Epithelial cell of prostate (primary cell): ENCODE data around the gene KIAA0513.
A peak's percentile ranks its signal among the peaks of the same experiment; 100 is the strongest.

ENCODE experiments used
- DNase-seq: peaks from one replicate; pipeline ENCODE4 v3.0.0-alpha.2; 2011; ENCODE audit warnings: low read depth, low spot score
- H3K27ac ChIP-seq: fragments of 450-650 bp; 2 replicates; pipeline ENCODE4 v1.5.1; 2017; ENCODE audit warnings: mild to moderate bottlenecking

The KIAA0513 gene

DNA sequence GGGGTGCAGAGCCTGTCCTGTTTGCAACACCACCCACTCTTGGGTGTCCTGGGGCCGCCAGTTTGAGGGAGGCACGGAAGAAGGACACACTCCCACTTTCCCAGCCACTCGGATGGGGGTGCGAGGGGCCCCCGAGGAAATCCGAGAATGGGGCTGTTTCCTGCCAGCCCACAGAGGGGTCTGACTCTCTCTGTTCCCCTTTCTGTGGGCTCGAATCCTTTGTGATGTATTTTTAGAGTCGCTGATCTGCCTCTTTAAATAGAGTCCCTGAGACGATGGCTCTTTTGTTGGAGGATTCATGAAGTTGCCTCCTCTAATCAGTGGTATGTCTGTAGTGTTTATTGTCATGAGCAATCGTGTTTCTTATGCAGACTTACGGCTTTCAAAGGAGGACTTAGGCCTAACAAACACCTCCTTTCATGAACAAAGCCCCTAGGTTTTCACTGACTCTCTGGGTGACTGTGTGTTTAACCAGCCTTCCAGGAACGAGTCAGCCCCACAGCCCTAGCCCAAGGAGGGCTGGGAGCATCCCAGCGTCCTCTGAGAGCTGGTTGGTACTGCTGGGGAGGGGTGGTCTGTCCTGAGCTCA is 55.5 kb downstream of the KIAA0513 start:
- no peak for DNase-seq
- no peak overlapping the region for H3K27ac ChIP-seq

DNA sequence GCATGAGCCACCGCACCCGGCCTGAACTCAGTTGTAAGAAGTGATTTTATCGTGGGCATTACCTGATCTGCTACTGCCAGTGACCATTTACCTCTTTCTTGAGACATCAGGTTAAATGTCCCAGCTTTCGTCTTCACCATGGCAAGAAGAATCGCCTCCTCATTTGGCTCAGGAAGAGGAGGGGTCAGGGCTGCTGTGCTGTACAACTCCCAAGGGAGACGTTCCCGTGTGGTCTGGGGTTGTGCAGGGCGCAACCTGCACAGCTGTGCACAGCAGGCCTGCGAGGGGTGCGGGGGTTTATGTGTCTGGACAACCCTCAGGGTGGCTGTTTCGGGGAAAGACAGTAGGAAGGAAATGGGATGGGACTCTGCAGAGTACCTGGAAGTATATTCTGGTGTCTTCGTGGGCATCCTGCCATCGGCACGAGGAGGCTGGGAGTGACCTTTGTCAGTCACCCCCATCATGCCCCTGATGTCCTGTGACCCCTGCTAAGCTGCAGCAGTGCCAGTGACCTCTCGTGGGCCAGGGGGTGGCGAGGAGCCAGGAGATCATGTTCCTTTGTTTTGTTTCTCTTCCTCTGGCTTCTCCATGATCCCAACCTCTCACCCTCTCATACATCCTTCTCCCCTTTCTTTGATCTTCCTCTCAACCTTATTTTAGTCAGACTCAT is 57.4 kb downstream of the KIAA0513 start:
- no peak for DNase-seq
- H3K27ac ChIP-seq: no peak overlapping the region

DNA sequence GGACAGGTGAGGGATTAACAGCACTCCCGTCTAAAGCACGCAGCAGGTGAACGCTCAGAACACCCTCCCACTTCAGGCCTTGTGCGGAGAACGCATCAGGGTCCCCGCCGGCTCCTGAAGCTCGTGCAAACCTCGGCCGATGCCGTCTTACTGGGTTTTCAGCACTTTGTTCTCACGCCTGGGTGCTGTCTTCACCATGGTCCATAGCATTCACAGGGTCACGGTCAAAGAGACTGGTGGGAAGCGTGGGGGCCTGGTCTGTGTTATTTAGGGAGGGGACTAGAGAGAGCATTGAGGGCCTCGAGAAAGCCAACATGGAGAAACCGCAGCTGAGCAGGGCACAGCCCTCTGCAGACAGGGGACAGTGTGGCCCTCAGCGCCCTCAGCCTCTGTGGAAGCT is 58.1 kb downstream of the KIAA0513 start:
- no peak for DNase-seq
- H3K27ac ChIP-seq: no peak overlapping the region

DNA sequence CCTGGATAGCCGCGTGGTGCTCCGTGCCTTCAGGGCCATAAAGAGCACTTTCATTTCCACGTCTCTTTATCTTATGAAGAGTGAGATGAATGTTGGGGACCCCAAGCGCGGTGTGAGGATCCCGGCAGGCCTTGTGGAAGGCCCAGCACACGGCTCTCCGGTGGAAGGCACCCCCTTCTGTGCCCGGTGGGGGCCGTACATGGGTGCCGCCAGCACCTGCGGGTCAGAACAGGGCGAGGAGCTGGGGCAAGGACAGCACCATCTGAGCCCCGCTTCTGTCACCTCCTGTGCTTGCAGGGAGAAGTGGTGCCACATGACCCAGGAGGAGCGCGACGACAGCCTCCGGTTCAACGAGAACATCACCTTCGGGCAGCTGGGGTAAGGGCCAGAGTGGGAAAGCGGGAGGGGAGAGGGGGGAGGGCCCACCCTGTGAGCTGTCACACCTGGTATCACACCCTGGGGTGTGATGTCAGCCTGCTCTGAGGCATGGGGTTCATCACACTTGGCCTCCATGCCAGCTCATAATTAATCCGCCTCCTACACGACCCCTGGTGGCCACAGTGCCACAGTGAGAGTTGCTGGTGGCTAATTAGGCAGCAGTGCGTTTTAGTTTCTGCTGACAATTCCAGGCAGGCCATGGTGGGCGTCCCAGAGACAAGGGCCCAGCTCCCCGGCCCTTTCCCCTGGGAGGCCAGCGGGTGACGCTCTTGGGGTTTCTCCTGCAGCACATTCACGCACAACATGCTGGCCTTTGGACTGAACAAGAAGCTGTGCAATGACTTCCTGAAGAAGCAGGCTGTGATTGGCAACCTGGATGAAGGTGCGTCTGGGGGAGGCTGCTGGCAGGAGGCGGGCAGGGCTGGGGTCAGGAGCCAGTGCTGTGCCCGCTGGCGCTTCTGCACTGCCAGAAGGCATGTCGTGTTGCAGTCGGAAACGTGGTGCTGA is 59.0 kb downstream of the KIAA0513 start:
- H3K27ac ChIP-seq: no peak overlapping the region
- no peak for DNase-seq

DNA sequence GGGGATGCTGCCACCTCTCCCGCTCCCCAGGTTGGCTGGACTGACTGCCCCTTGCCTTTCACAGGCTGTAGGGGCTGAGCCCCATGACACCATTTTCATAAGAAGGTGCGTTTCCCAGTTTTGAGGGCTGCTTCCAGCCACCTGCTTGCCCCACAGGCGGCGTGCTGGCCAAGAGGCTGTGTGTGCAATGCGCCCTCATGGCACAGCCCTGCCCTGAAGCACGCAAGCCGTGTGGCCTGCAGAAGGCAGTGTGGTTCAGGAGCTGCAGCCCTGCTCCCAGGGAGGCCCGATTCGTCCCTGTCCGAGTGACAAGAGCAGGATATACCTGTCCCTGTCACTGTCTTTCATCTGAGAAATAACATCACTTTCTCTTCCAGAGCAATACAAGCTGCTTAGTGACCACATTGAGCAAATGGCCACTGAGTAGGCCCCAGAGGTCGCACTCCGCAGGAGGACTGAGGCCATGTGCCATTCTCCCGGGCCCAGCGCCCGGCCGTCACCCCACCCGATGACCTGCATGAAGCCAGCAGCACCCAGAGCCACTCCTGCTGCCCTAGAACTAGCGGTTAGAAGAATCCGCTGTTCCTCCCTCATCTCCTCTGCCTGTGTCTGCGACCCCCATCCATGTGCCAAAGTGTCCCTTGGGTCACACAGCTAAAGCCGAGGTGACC is 60.4 kb downstream of the KIAA0513 start:
- no peak overlapping the region for H3K27ac ChIP-seq
- DNase-seq: no peak

DNA sequence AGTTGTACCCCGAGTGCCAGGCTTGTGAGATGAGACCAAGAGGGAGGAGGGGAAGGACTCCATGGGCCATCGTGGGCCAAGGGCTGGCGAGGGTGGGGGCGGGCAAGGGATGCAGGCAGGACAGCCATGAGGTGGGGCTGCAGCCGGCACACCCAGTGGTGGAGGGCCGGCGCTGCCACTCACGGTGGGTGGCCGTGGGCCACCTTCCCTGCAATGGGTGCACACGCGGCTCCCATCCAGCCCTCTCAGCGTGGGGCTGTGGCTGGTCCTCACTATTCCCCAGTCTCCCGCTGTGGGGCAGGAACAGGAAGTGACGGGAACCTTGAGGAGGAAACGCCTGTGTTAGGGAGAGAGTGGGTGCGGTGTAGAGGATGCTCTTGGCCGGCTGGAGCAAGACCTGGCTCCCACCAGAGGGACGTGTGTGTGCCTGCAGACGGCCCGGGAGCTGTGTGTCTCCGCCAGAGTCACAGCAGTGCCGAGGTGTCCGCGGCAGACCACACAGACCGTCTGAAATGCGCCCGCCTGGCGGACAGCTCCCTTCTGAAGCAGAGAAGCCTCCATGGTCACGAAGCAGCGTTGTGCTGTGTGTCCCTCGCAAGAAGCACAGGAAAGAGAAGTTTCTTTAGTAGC is 61.1 kb downstream of the KIAA0513 start:
- H3K27ac ChIP-seq: no peak overlapping the region
- DNase-seq: no peak

DNA sequence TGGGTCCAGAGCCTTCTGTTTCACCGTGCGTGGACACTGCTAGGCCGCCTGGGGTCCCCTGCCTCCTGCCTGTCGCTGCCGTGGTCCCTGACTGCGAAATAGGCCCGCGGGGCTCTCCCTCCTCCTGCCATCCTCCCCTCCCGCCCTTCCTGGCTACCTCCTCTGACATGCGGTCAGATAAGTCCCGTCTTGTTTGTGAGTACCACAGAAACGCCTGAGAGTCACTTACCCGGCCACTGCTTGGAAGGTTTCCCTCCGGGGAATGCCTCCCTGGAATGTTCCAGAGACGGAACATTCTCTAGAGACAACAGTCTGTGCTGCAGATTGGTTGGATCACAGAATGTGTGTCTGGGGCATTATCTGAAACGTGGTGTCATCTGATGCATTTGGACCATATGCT is 61.9 kb downstream of the KIAA0513 start:
- DNase-seq: peak; percentile 31

DNA sequence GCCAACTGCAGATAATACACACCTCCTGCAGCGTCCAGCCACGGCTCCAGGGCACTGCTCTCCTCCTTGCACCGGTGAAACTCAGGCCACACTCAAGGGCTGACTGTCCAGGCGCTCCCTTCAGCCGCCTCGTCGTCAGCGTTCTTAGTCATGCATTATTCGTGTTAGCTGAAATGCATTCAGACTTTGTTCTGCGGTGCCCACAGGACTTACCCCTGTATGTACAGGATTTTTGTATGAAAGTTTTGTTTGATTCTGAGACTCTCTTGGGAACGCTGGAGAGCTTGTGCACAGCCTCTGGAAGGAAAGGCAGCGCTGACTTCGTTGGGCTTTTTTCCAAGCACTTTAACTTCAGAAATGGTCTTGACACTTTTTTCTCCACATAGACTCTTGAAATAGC is 62.6 kb downstream of the KIAA0513 start:
- no peak for DNase-seq
- no peak overlapping the region for H3K27ac ChIP-seq

More for the DNA sequence above, 61.9 kb downstream of the KIAA0513 start:
- H3K27ac ChIP-seq: no peak overlapping the region

DNA sequence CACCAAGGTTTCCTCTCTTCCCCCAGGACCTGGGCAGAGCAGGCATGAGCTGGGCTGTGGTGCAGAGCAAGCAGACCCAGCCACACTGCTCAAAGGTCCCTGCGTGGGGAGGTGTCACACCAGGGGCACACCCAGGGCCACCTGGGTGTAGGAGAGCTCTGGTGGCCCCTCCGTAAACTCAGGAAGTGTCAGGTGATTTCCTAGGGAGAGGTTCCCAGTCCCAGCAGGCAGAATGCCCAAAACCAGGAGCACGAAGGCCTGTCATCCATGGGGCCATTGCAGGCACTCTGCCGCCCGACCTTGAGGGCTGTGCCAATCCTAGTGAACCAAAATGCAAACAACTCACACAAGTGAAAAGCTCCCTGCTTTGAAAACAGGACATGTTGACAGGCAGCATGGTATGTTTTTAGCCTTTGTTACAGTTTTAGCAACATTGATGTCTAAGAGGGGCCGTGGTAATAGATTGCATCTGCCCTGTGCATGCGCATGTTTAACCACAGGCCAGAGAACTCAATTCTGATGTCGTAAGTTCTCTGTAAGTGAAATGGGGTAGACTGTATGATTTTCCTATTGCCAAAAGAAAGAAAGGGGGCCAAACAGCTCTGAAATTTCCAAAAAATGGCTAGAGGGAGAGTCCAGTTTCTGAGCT is 63.4 kb downstream of the KIAA0513 start:
- no peak overlapping the region for H3K27ac ChIP-seq
- no peak for DNase-seq

DNA sequence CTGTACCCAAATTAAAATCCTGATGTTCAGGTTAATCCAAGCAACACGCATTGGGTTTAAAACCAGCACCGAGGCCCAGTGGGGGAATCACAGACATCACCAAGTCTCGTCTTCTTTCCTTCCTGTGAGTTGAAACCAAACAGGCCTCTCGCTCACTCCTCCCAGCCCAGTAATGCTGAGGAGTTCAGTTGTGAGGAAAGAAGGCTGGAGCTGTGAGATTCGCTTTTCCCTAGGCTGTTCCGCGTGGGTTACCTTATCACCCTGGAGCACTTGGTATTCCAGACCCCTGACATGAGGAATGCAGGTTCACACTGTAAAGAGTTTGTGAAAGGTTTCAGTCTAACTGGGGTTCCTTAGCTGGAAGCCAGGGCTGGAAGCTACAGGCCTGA is 63.9 kb downstream of the KIAA0513 start:
- no peak overlapping the region for H3K27ac ChIP-seq
- DNase-seq: no peak

DNA sequence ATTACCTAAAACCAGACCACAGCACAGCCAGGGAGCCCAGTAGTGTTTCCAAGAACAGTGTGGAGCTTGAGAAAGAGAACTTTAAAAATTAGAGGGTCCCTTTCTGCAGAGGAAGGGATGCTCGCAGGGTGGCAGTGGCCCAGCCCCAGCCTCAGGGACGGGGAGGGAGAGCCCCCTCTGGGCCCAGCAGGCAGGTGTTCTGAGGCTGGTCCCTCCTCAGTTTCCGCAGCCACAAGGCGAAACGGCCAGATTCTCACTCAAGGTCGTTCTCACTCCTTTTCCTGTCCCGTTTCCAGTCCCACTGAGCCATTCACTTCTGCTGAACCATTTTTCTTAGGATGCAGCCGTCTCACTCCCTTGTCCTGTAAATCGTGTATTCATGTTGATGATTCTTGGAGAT is 64.7 kb downstream of the KIAA0513 start:
- no peak for DNase-seq
- no peak overlapping the region for H3K27ac ChIP-seq

DNA sequence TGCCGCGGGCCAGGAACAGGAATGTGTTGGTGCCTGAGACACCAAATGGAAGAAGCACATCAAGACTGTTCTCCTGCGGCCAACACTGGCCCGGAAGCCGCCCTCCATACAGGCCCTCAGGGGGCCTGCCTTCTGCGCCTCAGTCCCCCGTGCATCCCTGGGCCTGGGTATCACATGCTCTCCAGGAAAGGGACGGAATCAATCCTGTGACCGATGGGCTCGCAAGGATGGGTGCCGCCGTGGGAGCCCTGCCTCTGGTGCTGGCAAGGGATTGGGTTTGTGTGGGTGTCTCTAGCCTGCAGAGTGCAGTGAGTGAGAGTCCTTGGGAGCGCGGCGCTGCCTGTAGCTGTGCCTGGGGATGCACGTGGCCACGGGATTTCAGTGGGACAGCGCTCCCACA is 65.3 kb downstream of the KIAA0513 start:
- no peak overlapping the region for H3K27ac ChIP-seq
- DNase-seq: no peak

DNA sequence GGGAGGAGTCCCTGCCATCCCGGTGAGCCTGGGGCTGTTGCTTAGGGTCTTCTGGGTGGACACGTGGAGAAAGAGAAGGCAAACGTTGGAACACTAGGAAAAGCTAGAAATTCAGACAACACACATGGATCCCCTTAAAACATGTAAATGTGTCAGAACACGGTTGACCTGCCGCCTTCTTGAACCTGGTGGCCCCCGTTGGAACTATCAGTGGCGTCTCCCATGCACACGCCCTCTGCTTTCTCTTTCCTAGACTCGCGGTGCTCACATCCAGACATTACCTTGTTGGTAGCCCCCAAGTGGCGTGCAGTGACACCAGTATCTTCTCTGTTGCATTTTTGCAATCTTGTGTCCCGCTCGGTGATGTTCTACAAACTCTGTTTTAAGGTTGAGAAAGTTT is 66.1 kb downstream of the KIAA0513 start:
- H3K27ac ChIP-seq: no peak overlapping the region
- DNase-seq: no peak

DNA sequence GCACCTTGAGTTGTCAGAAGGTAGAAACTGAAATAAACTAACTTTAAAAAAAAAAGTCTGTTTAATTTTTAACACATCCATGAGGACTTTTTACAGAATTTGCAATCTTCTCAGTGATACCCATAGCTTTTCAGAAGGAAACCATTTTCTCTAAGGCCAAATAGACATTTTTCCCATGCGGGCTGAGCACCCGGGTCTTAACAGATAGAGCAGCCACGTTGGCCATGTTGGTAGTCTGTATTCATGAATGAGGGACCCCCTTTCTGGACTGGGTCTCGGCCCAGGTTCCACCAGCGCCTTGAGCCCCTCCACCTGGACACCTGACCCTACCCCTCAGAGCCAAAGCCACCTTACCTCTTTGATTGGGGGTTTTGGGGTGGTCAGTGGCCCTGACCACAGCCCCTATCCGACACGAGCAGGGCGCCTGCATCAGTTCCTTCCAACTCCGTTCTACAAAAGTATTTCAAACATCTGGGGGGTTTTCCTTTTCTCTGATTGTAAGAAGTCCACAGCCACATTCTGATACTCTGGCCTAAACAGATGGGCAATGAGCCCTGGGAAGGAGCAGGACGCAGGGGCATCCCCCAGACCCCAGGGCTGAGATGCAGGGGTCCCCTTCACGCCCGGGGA is 66.7 kb downstream of the KIAA0513 start:
- no peak overlapping the region for H3K27ac ChIP-seq

DNA sequence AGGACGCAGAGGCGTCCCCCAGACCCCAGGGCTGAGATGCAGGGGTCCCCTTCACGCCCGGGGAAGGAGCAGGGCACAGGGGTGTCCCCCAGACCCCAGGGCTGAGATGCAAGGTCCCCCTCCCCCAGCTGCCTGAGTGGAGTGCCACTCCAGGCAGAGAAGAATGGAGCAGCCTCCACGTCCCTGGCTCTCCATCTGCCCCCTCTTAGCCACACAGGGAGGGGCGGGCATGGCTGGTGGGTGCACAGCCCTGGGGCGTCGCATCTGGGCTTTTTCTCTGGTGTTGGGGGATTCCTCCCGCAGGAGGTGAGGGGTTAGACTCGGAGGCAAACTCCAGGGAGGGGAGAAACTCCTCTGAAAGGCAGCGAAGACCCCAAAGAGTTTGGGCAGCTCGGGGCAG is 67.2 kb downstream of the KIAA0513 start:
- no peak for DNase-seq
- no peak overlapping the region for H3K27ac ChIP-seq

More for the DNA sequence above, 66.7 kb downstream of the KIAA0513 start:
- DNase-seq: no peak

DNA sequence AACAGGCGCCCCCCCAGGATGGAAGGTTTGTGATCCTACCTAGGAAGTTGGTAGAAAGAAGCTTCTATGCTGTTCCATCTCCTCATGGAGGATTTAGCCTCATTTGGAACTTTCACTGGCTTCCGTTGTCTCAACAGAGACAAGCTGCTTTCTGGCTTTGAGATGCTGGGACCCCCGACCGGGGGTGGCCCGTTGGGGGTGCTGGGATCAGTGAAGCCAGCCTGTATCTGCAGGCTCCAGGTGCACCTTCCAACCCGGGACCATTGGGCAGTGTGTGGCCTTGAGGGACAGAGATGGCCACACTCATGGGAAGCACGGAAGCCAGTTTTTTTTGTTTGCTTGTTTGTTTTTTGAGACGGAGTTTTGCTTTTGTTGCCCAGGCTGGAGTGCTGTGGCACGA is 69.3 kb downstream of the KIAA0513 start:
- no peak for DNase-seq
- no peak overlapping the region for H3K27ac ChIP-seq

DNA sequence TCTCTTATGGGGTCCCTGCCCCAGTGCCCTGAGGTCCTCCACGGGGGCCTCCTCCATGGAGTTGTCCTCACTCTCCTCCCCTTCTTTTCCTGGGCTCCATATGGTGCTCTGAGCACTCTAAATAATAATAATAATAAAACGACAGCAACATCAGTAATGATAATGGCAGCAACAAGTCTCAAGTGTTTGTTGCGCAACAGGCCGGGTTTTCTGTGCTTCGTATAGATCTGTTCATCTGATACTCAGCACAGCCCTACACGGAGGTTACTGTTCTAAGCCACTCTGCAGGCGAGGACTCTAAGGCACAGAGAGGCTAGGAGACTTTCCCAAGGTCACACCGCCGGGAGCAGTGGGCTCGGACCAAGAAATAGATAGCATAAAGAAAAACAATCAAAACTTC is 71.0 kb downstream of the KIAA0513 start:
- H3K27ac ChIP-seq: no peak overlapping the region
- no peak for DNase-seq

DNA sequence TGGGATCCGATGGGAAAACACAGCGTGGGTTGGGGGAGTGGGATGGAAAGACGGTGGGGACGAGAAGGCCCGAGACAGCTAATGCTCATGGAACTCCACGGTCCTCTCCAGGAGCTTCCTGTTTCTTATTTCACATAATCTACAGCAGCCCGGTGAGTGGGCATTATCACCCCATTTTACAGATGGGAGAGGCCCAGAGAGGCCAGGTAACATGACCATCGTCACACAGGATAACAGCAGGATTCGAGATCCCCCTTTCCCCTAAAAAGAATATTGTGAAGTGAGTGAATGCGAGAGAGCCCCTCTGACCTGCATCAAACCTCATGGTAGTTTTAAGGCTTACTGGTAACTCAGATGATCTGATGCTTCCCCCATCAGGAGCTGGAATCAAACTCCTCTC is 72.7 kb downstream of the KIAA0513 start:
- H3K27ac ChIP-seq: no peak overlapping the region
- DNase-seq: no peak

DNA sequence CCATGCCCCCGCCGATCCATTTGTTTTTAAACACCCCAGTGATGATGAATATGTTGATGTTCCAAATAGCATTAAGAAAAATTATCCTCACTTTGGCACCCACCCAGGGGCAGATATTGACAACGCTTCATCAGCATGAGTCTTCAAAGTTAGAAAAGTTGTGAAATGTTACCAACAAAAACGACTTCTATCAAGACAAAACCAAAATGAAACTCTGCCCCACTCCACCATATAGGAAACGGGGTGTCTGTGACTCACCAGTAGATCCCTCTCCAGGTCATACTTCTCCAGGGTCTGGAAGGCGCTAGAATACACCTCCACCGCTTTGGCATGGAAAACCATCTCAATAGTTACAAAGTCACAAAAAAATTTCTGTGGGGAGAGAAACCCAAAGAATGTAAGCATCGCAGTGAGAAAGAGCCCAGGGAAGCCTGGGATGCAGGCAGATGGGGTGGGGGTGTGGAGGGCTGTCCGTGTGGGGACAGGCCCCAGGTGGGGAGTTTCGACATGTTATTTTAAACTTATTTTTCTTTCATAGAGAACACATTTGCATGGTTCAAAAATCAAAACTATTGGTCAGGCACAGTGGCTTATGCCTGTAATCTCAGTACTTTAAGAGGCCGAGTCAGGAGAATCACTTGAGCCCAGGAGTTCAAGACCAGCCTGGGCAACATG is 74.5 kb downstream of the KIAA0513 start:
- no peak overlapping the region for H3K27ac ChIP-seq
- no peak for DNase-seq
